Endothelial cell of hepatic sinusoid (primary cell): ENCODE measurements around the gene CKMT1A.
"Not testable (repeated sequence)": the region's sequence is repeated elsewhere in the genome, so short reads cannot be mapped to it uniquely, and the experiment has no call there.

Experiments
- in situ Hi-C: cut with HindIII; loops from 2 replicates; pipeline ENCODE4 v1.10.0; 2017; ENCODE audit warnings: low sequenced_read_pairs

Gene CKMT1A

DNA sequence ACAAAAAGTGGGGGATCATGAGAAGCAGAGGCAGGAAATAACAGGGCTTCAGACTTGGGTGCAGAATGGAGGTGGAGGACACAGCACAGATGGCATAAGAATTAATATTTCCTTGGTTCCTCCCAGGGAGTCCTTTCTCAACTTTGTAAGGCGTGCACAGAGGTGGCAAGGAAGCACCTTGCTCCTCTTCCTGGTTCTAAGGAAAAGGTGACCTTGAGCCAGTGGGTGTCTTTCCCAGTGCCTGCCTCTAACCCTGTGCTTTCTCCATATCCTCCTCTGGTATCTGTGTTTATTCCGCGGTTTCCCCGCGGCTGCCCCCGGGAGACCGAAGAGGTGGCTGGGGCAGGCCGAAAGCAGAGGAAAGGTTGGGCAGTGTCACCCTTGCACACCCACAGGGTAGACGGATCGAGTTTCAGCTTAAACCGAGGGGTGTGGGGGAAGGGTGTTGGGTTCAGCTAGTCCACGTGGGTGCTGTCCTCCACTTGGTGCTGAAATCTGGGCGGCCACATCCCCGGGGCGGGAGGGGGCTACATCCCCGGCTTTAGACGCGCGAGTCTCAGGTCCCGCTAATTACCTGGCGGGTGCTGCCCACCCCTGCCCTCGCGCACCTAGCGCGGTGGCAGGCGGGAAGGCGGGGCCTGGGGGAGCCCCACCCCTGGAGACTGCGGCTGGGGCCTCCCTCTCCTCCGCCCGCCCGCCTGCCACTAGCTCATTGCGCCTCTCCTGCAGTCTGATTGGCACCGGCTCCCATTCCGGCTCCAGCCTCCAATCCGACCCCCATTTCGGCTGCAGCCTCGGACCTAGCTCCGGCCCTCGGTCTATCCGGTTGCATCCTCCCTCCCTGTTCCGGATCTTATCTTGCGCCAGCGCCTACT, at the start of gene CKMT1A:
Gene CKMT1A (plus strand): TSS at position 712 of the 875 bp plus-strand sequence. CDS start 192 bp downstream, outside the sequence.
- in situ Hi-C loops, result not testable (repeated sequence)

DNA sequence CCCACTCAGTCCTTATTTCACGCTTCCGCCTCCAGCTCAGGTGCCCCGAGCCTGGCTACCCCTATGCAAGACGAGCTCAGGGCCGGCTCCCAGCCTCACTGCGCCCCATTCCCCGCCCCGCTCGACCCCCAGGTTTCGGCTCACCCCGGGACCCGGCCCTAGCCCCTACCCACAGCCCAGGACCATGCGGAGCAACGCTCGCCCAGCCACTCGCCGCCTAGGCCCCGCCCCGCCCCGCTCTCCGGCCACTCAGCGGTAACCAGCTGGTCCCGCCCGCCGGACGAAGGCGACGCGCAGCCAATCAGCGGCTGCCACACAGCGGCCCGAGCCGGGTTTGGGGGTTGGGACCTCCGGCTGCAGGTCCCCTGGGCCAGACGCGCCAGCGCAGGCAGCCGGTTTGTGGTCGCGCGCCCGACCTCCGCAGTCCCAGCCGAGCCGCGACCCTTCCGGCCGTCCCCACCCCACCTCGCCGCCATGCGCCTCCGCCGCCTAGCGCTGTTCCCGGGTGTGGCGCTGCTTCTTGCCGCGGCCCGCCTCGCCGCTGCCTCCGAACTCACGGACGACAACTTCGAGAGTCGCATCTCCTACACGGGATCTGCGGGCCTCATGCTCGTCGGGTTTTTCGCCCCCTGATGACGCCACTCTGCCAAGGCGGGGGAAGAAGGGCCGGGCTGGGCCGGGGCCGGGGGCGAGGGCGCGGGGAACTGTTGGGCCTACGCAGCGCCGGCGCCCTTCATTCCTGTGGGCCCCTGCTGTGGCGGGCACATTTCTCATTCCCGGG, 44.8 kb upstream of the CKMT1A start, which contains the start of gene CATSPER2:
Gene CATSPER2 (minus strand): TSS at position 196 of the 781 bp plus-strand sequence. CDS start 783 bp downstream, outside the sequence.
- in situ Hi-C loops, result no loop called here

DNA sequence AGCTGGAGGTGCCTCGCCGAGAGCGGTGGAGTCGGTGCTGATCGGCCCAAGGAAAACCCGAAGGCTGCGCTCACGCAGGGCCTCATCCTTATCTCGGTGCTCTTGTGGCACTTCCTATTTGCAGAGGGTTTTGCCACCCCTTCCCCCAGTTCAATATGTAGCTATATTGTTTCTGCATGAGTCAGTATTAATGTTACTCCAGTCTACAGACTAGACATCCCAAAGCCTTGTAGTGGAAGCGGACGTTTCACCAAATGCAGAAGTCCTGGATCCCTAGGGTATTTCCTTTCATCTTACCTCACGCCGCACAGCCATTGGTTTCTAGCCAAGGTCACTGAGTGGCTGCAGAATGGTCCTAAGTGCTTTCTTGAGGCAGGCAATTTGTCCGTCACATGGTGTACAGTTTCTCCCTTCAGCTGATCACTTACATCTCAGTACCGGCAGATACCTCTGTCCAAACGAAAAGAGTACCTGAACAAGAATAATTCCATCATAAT, 44.2 kb upstream of the CKMT1A start:
- in situ Hi-C loops, result not testable (repeated sequence)

DNA sequence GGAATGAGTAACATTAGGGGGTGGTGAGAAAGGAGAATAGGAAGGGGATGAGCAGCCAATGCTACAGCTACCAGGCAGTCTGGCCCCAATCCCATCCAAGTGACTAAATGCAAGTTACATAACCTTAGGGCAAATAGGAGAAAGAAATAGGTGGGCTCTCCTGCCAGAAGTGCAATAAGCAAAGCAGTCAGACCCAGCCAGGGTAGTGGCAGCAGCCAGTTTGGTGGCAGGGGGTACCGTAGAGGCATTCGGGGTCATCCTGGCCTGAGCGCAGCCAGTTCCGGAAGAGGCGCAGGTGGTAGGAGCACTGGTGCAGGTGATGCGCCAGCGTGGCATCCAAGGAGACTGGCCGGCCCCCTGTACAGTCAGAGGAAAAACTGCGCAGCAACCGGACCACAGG, 33.9 kb upstream of the CKMT1A start:
- in situ Hi-C loops, result not testable (repeated sequence)

DNA sequence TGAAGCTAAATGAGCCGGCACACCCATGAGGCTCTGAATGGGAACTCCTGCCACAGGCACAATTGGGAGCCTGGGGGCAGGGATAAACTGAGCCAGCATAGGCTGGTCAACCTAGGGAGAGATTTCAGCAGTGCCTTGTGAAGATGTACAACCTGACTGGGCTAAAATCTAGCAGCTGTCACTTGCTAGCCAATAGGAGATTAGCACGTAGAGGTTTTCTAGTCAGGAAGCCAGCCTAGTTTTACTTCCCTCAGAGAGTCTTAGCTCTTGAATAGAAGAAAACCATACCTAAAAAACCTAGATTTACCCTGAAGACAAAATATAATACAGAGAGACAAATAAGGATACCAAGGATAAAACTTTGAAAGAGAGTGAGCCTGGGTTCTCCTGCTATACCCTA, 31.4 kb upstream of the CKMT1A start:
- in situ Hi-C loops, result not testable (repeated sequence)

DNA sequence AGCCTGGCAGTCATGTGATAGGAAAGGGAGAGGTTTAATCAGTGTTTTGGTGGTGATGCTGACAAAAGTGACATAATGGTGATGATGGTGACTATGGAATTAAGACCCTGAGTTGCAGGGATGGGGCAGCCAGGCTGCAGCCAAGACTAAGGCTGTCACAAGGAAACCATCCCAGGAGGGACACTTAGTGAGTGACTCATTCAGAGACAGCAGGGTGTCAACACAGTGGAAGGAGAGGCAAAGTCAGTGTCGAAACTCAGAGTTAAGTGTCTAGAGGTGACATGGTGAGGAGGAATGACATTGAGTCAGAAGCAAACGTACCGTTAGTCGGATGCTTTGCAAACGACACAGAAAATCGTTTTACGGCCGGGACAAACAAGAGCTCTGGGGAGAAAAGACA, 30.3 kb upstream of the CKMT1A start:
- in situ Hi-C loops, result not testable (repeated sequence)

DNA sequence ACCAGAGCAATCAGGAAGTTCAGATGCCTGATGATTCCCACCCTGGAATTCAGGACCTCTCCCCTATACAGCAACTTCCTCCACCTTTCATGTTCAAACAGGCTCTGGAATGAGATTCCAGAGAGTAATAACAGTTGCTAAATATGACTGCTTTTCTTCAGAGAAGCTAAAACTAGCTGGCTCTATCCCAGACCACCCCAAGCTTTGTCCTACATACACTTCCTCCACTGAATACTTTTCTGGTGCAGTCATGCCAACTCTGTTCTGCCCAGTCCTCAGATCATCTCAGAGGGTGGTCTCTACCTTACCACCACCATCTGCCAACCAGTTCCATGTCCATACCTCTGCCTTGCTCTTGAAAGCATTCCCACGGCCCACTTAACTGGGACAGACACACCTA, 27.5 kb upstream of the CKMT1A start:
- in situ Hi-C loops, result not testable (repeated sequence)

DNA sequence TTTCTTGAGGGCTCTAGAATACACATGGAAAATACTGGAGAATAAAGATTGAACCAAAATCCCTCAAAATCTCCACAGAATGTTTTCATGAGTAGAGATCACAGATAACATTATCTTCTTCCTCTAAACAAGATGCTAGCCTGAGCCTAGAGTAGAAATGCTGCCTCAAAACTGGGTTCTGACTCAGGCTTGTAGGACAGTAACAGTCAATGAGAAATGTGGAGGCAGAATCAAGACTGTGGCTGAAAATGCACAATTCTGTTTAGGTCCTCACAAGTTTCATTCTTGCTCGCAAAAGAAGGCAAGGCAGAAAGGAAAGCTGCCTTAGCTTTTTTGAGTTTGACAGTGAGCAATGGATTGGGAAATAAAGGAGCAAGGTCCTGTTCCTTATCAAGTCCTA, 19.5 kb upstream of the CKMT1A start:
- in situ Hi-C loops, result not testable (repeated sequence)

DNA sequence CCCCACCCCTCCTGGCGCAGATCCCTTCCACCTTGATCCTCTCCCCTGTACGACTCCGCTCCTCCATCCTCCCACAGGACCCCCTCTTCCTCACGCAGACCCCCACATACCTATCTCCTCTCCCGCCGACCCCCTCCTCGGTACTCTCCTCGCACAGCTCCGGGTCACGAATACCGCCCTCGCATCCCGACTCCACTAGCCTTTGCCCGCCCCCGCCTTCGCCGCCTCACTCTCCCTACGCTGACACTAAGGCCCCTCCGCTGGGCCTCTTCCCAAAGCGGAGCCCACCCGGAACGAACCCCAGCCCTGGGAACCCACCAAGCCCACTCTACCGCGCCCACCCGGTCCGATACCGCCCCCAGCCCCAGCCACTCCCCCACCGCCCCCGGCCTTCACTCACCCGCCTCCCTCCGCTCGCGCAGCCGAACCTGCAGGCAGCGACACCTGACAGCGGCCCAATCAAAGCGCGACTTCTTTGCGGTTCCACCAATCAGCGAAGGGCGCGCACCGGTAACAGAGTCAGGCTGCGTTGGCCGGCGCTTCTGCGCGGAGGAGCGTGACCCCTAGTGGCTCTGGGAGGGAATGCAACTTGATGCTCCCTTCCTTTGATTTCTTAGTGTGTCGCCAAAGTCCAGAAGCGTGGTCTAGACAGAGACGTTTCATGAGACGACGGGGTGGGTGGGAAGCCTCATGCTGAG, 3.9 kb upstream of the CKMT1A start:
- in situ Hi-C loops, result not testable (repeated sequence)

DNA sequence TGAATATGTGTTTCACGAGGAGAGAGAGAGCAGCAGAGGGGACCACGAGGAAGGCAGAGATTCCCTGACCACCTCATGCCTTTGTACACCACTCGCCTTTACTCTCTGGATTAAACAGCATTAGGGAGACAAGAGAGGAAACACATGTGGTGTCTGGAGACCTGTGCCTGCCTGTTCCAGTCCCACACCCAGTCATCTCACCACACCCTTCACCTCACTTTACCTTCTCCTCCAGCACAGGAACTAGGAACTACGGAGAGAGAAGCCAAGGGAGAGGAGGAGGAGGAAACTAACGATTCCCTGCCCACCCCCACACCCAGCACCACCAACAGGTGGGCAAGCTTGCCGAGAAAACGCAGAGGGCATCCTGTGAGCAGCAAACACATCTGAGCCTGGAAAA, 980 bp upstream of the CKMT1A start:
- in situ Hi-C loops, result not testable (repeated sequence)

DNA sequence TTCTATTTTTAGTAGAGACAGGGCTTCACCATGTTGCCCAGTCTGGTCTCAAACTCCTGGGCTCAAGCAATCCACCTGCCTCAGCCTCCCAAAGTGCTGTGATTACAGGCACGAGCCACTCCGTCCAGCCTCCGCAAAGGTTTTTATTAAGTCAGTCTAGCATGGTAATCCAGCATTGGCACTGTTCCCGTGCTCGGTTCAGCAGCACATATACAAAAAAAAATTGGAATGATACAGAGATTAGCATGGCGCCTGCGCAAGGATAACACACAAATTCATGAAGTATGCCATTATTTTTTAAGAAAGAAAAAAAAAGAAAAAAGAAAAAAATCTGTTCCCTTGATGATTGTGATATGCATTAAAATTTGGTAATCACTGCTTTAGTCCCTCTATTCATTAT, 8.5 kb downstream of the CKMT1A start:
- in situ Hi-C loops, result no loop called here

DNA sequence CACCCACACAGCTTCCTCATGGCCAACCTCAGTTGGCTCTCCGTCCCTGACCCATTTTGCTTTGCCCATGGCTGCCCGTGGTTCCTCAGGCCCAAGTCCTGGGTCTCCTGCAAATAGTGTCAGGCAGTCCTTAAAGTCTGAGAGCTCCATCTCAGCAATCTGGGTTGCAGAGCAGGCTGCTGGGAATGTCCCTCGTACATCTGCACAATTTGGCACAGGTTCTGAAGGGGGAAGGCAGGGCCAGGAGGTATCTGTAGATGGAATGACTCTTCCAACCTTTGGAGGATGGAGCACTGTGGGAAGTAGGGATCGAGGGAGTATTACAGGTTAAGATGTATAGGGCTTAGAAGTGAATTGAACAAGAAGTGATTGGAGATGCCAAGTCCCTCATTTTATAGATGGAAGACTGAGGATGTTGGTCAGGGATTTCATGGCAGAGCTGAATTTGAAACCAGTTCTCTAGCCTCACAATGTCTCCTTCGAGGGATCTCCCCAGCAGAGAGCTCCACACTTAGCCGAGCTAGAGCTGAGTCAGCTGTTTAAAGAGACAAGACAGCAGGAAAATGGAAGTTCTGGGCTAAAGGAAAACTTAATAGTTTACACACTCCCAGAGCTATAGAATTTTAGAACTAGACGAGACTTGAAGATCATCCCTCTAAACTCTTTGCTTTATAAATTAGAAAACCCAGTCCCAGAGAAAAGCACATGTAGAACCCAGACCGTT, 9.2 kb downstream of the CKMT1A start:
- in situ Hi-C loops, result no loop called here

DNA sequence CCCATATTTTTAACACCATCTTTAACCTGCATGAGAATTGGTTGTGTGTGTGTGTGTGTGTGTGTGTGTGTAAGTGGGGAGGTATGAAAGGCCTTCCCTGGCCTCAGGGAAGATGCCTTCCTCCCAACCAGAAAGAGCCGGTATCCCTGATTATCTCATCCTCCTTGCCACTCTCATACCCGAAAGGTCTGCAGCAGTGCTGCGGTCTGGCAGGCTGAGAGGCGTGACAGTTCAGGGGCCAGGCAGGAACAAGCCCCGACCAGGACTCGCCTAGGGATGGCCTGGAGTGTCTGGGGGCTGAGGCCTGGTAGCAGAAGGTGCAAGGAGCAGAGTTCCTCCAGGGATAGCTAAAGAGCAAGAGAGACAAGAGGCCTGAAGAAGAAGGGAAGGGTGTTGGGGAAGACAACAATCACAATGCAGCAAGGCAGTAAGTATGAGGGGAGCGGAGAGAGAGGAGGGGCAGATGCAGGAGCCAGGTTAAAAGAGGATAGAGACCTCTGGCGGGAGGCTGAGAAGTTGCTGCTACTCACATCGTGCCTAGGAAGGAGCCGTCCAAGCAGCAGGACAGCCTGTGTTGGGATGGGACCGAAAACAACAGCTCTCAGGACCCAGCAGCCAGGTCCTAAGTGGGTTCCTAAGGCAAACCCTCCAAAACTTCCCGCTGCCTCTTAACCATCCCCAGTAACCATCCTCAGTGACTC, 16.9 kb downstream of the CKMT1A start:
- in situ Hi-C loops, result not testable (repeated sequence)

DNA sequence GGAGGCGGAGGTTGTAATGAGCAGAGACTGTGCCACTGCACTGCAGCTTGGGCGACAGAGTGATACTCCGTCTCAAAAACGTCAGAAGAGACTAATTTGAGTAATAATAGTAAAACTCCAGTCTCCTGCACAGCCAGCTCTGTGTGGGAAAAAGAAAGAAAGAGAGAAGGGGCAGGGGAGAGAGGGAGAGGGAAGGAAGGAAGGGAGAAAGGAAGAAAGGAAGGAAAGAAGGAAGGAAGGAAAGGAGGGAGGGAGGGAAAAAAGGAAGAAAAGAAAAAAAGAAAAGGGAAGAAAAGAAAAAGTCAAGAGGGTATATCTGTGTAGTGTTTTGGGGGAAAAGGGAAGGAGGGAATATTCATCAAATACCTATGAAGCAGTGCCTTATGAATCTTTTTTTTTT, 29.5 kb downstream of the CKMT1A start:
- in situ Hi-C loops, result no loop called here

DNA sequence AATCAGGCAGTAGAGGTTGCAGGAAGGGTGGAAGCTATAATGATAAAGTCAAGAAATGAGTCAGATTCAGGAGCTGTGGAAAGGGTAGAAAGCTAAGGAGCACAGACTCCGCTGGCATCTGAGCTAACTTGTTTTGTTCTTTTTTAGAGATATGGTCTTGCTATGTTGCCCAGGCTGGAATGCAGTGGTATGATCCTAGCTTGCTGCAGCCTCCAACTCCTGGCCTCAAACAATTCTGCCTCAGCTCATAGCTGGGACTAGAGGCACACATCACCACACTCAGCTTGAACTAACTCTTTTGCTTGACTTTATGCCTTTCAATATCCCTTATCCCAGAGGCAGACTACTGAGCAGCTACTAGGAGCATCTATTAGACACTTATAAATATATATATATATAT, 32.6 kb downstream of the CKMT1A start:
- in situ Hi-C loops, result not testable (repeated sequence)

DNA sequence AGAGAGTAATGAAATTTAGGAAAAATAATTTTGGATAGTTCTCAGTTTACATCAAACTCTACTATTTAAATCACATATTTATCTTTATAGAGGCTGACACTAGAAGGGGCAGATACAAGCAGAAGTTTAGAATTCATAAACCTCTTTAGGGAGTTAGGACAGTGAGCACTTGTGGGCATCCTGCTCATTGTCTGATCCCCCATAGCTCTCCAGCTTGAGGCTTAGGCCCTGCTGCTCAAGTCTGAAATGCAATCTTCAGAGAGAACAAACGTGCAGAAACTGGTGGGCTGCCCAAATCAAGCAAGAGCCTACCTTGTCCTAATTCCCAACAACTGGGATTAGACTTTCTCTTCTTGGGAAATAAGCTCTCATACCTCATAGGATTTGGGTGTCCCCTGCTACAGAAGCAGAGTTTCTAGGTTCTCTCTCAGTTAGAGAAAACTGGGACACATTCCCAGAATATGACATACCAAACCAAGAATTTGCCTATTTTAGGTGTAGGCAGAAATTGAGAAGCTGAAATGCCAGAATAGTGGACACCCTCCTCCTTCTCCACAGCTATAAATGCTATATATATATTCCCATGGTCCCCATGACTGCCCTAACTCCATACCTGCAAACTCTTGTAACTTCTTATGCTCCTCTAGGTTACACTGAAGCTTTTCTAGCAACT, 34.5 kb downstream of the CKMT1A start:
- in situ Hi-C loops, result not testable (repeated sequence)

DNA sequence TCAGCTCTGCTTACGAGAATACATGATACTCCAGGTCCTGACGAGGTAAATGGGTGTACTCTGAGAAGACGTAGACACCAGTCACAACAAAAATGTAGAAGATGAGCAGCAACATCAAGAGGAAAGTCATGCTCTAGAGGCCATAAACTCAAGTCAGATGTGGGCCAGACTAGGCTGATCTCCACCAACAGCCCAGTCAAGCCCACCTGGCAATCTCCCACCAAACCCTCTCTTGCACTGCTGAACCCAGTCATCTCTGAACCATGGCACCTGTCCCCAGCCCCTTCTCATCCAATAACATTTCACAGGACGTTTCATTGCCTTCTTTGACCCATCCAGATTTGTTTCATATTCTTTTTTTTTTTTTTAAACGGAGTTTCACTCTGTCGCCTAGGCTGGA, 41.8 kb downstream of the CKMT1A start:
- in situ Hi-C loops, result no loop called here

DNA sequence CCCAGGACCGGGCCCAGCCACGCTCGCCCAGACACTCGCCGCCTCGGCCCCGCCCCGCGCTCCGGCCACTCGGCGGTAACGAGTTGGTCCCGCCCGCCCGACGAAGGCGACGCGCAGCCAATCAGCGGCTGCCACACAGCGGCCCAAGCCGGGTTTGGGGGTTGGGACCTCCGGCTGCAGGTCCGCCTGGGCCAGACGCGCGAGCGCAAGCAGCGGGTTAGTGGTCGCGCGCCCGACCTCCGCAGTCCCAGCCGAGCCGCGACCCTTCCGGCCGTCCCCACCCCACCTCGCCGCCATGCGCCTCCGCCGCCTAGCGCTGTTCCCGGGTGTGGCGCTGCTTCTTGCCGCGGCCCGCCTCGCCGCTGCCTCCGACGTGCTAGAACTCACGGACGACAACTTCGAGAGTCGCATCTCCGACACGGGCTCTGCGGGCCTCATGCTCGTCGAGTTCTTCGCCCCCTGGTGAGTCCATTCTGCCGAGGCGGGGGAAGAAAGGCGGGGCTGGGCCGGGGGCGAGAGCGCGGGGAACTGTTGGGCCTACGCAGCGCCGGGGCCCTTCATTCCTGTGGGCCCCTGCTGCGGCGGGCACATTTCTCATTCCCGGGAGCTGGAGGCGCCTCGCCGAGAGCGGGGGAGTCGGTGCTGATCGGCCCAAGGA, 52.7 kb downstream of the CKMT1A start, which contains the start of gene PDIA3:
Gene PDIA3 (plus strand): TSS at position 194 of the 658 bp plus-strand sequence. CDS start 102 bp downstream, at position 296.
- in situ Hi-C loops, result not testable (repeated sequence)
